Prostate gland (tissue), 2 donors: Measurements from ENCODE around the gene CDR2. TPM values are rescaled to one million over a fixed set of nuclear protein-coding genes. Genes with fewer than 3 reads are reported as not detected.

Experiments
- DNase-seq: peaks from one replicate; pipeline ENCODE4 v3.0.0-alpha.2; 2019; ENCODE audit warnings: low spot score
- H3K27ac ChIP-seq, 2 donors: fragments of 200-600 bp; sonication (generic); 2 replicates each; pipeline ENCODE4 v1.5.1; 2017 to 2019
- H3K27me3 ChIP-seq: fragments of 200-600 bp; sonication (generic); replicated peaks from 2 replicates; pipeline ENCODE4 v1.5.1; 2019; ENCODE audit not compliant: insufficient read depth
- H3K36me3 ChIP-seq, 2 donors: fragments of 200-600 bp; sonication (generic); 1 replicate in 1 of 2; 2 replicates in 1 of 2; pipeline versions ENCODE4 v1.5.1 to v1.8.1; 2017 to 2019
- H3K4me1 ChIP-seq: fragments of 200-600 bp; sonication (generic); replicated peaks from 2 replicates; pipeline ENCODE4 v1.5.1; 2019
- H3K4me3 ChIP-seq, 2 donors: fragments of 200-600 bp; sonication (generic); 2 replicates each; pipeline ENCODE4 v1.5.1; 2017 to 2019
- H3K9me3 ChIP-seq: fragments of 200-600 bp; sonication (generic); 2 replicates; pipeline ENCODE4 v1.5.1; 2017
- CTCF ChIP-seq, 4 experiments: fragments of 200-600 bp in 2 of 4; fragments of 450-650 bp in 2 of 4; sonication (generic) in 2 of 4; IDR thresholded peaks; 1 replicate in 3 of 4; 2 replicates in 1 of 4; pipeline ENCODE4 v1.5.1; 2016 to 2019; ENCODE audit warnings: antibody characterized with exemption in 4 of 4, mild to moderate bottlenecking in 2 of 4, moderate library complexity in 2 of 4
- POLR2A ChIP-seq: fragments of 450-650 bp; IDR thresholded peaks from one replicate; pipeline ENCODE4 v1.6.1; 2016; ENCODE audit warnings: antibody characterized with exemption, mild to moderate bottlenecking
- POLR2AphosphoS5 ChIP-seq: sonication (generic); formaldehyde crosslinking; IDR thresholded peaks from one replicate; pipeline ENCODE4 v1.6.1; 2017; ENCODE audit warnings: antibody characterized with exemption
- WGBS: methylation state at CpG from one replicate; pipeline ENCODE4 v1.1.5; 2018; 5-methylcytosine and 5-hydroxymethylcytosine counted together
- intact Hi-C: fragments of 100-400 bp; cut with DNase I; formaldehyde crosslinking; loops from one replicate; pipeline ENCODE4 v1.14.2; 2022
- total RNA-seq, 2 donors: library from RNA; depleted of rRNA; stranded (reverse); fragments of >200 nt; gene quantifications; one replicate each; pipeline ENCODE4 v1.1.0, GENCODE V29; 2016

Gene CDR2
- 10 to 100 TPM; 24.5 to 31.9 TPM for total RNA-seq

GRCh38 chr16:22374311-22375116, at the start of gene CDR2:
CDR2 (minus strand) TSS chr16:22374619; CDS start chr16:22374309, 310 bp downstream.
- intact Hi-C loops: loop anchor here (5.0 kb wide), 3 partner anchors 52 to 182 kb away; no protein-coding TSS in a partner anchor

DNA sequence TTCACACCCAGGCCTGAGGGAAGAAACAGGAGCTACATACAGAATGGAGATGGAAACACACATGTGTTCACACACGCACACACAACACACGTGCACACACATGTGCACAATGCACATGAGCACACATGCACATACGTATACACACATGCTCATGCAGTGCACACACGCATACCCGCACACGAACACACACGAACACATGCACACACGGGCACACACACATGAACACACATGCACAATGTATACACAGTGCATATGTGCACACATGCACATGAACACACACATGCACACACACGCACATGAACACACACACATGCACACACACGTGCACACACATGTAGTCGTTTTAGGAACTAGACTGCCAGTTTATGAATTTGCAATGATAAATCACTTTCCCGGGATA, 49.3 kb upstream of the CDR2 start:
- intact Hi-C loops: no loop called here
- WGBS: 92% methylated on average over 12 of the region's 12 CpGs
- Histone ChIP-seq H3K4me3 (no peak overlapping the region), H3K27ac (no peak overlapping the region), H3K4me1 (no peaks in the 10 kb centered on the region), H3K27me3 (no peaks in the 10 kb centered on the region), H3K36me3 (peaks cover 0 to 4% of the 10 kb centered on the region in 2 donors), H3K9me3 (no peaks in the 10 kb centered on the region)
- DNase-seq: no peak
- TF ChIP-seq POLR2AphosphoS5 (no peak), POLR2A (no peak), CTCF (IDR thresholded peaks at IDR 0.05) (no peak)

More at GRCh38 chr16:22374311-22375116, at the start of gene CDR2:
- no peaks in the 10 kb centered on the region for H3K36me3 ChIP-seq
- H3K4me3 ChIP-seq: peak within 1 kb of the TSS; percentile 88 to 89
- DNase-seq: peak; percentile 98
- TF ChIP-seq CTCF (IDR thresholded peaks at IDR 0.05): peak in 1 of 4 experiments; percentile 6
- peak; percentile 93 for TF ChIP-seq POLR2AphosphoS5
- TF ChIP-seq POLR2A: peak; percentile 89
- peak within 1 kb of the TSS; percentile 82 to 88 for H3K27ac ChIP-seq
- WGBS: under 1% methylated on average over 61 of the region's 96 CpGs
- no peaks in the 10 kb centered on the region for H3K9me3 ChIP-seq
- no peaks in the 10 kb centered on the region for H3K27me3 ChIP-seq
- no peaks in the 10 kb centered on the region for H3K4me1 ChIP-seq

GRCh38 chr16:22421136-22421535, 46.7 kb upstream of the CDR2 start:
- intact Hi-C loops: no loop called here
- 94% methylated on average over 14 of the region's 14 CpGs for WGBS
- no peak for DNase-seq
- Histone ChIP-seq H3K9me3 (no peaks in the 10 kb centered on the region), H3K36me3 (peaks cover 0 to 3% of the 10 kb centered on the region in 2 donors), H3K27me3 (no peaks in the 10 kb centered on the region), H3K4me3 (no peak overlapping the region), H3K4me1 (no peaks in the 10 kb centered on the region), H3K27ac (no peak overlapping the region)
- TF ChIP-seq CTCF (IDR thresholded peaks at IDR 0.05): no peak

- DNase-seq: no peak
- 92% methylated on average over 18 of the region's 18 CpGs for WGBS
- intact Hi-C loops: no loop called here
- no peaks in the 10 kb centered on the region for H3K27me3 ChIP-seq
- H3K36me3 ChIP-seq: peaks cover 0 to 3% of the 10 kb centered on the region in 2 donors
- H3K9me3 ChIP-seq: no peaks in the 10 kb centered on the region
- TF ChIP-seq CTCF (IDR thresholded peaks at IDR 0.05) (no peak), POLR2AphosphoS5 (no peak), POLR2A (no peak)
- H3K4me1 ChIP-seq: no peaks in the 10 kb centered on the region
- H3K4me3 ChIP-seq: no peak overlapping the region
- no peak overlapping the region for H3K27ac ChIP-seq
Measured at GRCh38 chr16:22420606-22421135, 46.3 kb upstream of the CDR2 start.

DNA sequence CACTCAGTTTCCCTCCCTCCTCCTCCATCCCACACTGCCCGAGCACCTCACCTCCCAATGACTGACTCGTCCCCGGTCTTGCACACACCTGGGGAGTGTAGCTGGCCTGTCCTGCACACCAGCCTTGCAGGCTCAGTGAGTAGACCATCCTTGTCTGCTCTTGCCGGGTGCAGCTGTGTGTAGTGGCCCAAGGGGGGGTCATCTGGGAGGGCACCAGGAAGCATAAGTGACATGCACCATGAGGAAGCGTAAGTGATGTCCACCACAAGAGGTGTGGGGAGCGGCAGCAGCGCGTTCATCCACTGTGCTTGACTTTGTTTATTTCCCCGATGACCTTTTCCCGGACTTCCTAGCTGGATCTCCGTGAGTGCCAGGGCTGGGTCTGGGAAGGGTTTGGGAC, 45.5 kb upstream of the CDR2 start:
- TF ChIP-seq POLR2AphosphoS5 (no peak), POLR2A (no peak), CTCF (IDR thresholded peaks at IDR 0.05) (no peak)
- Histone ChIP-seq H3K4me1 (no peaks in the 10 kb centered on the region), H3K27ac (no peak overlapping the region), H3K36me3 (peaks cover 0 to 3% of the 10 kb centered on the region in 2 donors), H3K4me3 (no peak overlapping the region), H3K9me3 (no peaks in the 10 kb centered on the region), H3K27me3 (no peaks in the 10 kb centered on the region)
- intact Hi-C loops: no loop called here
- 97% methylated on average over 11 of the region's 11 CpGs for WGBS
- no peak for DNase-seq
